Fibroblast of the conjunctiva (primary cell): Measurements from ENCODE around the gene PSKH1.

ENCODE experiments used
- DNase-seq: peaks from one replicate; pipeline ENCODE4 v3.0.0-alpha.2; 2010; ENCODE audit warnings: low read depth

The PSKH1 gene

GRCh38 chr16:67868290-67868689 lies 24.8 kb upstream of the PSKH1 start:
- no peak for DNase-seq

GRCh38 chr16:67869653-67870052 lies 23.4 kb upstream of the PSKH1 start:
- no peak for DNase-seq

- no peak for DNase-seq
Measured at GRCh38 chr16:67871256-67871655, 21.8 kb upstream of the PSKH1 start.

GRCh38 chr16:67872131-67872630 lies 20.9 kb upstream of the PSKH1 start:
- no peak for DNase-seq

- peak; percentile 38 for DNase-seq
Measured at GRCh38 chr16:67872631-67873434, 20.2 kb upstream of the PSKH1 start, which contains the start of gene EDC4. EDC4 (plus strand) TSS chr16:67873052; CDS start chr16:67873262, 210 bp downstream.

- no peak for DNase-seq
Measured at GRCh38 chr16:67873435-67874370, 19.4 kb upstream of the PSKH1 start.

- no peak for DNase-seq
Measured at GRCh38 chr16:67874372-67874771, 18.7 kb upstream of the PSKH1 start.

- no peak for DNase-seq
Measured at GRCh38 chr16:67877064-67877463, 16.0 kb upstream of the PSKH1 start.

GRCh38 chr16:67878232-67878631 lies 14.8 kb upstream of the PSKH1 start:
- no peak for DNase-seq

- no peak for DNase-seq
Measured at GRCh38 chr16:67878846-67879245, 14.2 kb upstream of the PSKH1 start.

- DNase-seq, result no peak
Measured at GRCh38 chr16:67879462-67879861, 13.6 kb upstream of the PSKH1 start.

- no peak for DNase-seq
Measured at GRCh38 chr16:67879936-67880335, 13.1 kb upstream of the PSKH1 start.

- DNase-seq, result no peak
Measured at GRCh38 chr16:67880584-67880983, 12.5 kb upstream of the PSKH1 start.

- no peak for DNase-seq
Measured at GRCh38 chr16:67881621-67882161, 11.4 kb upstream of the PSKH1 start.

GRCh38 chr16:67882374-67883145 lies 10.5 kb upstream of the PSKH1 start:
- no peak for DNase-seq

- no peak for DNase-seq
Measured at GRCh38 chr16:67883146-67883871, 9.7 kb upstream of the PSKH1 start.

GRCh38 chr16:67883872-67884261 lies 9.2 kb upstream of the PSKH1 start:
- no peak for DNase-seq

GRCh38 chr16:67884684-67885083 lies 8.4 kb upstream of the PSKH1 start, which contains the start of gene NRN1L:
NRN1L (plus strand) TSS chr16:67884885; CDS start chr16:67884904, 19 bp downstream.
- DNase-seq, result peak; percentile 83

- no peak for DNase-seq
Measured at GRCh38 chr16:67885545-67885944, 7.5 kb upstream of the PSKH1 start.

- no peak for DNase-seq
Measured at GRCh38 chr16:67885976-67886375, 7.1 kb upstream of the PSKH1 start.

- DNase-seq, result no peak
Measured at GRCh38 chr16:67886387-67886786, 6.7 kb upstream of the PSKH1 start.
